Measurements from ENCODE around the gene YIPF2. TPM values are rescaled to one million over a fixed set of nuclear protein-coding genes. Genes with fewer than 3 reads are reported as not detected.

The YIPF2 gene
- total and polyA plus RNA-seq, 3 donors from 2014 or later, result 95.3 to 143 (median 106) TPM

DNA sequence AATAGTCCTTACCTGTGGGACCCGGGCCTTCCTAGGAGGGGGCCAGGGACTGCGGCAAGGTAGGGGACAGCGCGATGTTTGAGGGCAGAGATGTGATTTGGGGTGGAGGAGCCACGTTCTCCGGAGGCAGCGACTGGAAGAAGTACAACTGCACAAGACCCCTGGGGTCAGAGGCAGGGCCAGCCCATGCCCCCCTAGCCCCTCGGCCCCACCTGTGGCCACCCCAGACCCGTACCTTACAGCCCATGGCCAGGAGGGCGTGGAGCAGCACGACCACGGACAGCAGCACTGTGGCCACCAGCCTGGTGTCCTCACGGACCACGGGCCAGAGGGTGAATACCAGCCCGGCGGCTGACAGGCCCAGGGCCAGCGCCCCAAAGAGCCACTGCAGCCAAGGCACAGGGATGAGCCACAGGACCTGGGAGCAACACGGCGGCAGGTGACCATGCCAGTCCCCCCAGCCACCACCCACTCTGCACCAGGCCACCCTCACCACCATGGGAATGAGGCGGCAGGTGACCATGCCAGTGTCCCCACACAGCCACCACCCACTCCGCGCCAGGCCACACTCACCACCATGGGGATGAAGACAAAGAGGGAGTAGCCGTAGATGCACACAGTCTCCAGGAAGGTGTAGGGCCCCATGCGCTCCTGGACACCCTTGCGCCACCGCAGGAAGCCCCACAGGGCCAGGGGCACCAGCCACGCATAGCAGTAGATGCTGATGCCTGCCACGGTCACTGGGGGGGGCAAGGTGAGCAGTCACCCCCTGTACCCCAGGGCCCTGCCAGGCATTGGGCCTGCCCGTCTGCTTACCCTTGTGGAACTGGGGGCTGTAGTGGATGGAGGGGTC lies 5.0 kb downstream of the YIPF2 start:
- no peak for DNase-seq
- no peak overlapping the region for H3K27ac ChIP-seq
- H3K27me3 ChIP-seq, result no peaks in the 10 kb centered on the region
- WGBS, 2 donors, result 89 to 94% methylated on average over 15 to 28 of the region's 29 CpGs
- H3K9me3 ChIP-seq, result no peaks in the 10 kb centered on the region
- intact Hi-C loops (cut with DNase I; ENCODE audit: low total_unique reads), result loop anchor here (10.0 kb wide), 1 partner anchor 49 kb away; the partner anchor contains the start of gene CARM1
- TF ChIP-seq, protein P1, sequence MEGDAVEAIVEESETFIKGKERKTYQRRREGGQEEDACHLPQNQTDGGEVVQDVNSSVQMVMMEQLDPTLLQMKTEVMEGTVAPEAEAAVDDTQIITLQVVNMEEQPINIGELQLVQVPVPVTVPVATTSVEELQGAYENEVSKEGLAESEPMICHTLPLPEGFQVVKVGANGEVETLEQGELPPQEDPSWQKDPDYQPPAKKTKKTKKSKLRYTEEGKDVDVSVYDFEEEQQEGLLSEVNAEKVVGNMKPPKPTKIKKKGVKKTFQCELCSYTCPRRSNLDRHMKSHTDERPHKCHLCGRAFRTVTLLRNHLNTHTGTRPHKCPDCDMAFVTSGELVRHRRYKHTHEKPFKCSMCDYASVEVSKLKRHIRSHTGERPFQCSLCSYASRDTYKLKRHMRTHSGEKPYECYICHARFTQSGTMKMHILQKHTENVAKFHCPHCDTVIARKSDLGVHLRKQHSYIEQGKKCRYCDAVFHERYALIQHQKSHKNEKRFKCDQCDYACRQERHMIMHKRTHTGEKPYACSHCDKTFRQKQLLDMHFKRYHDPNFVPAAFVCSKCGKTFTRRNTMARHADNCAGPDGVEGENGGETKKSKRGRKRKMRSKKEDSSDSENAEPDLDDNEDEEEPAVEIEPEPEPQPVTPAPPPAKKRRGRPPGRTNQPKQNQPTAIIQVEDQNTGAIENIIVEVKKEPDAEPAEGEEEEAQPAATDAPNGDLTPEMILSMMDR (IDR thresholded peaks at IDR 0.05), result no peak
- TF ChIP-seq POLR2A (IDR thresholded peaks at IDR 0.05), result no peak
- H3K36me3 ChIP-seq (ENCODE audit: low read depth, missing control alignments), result no peaks in the 10 kb centered on the region
- no peak overlapping the region for H3K4me3 ChIP-seq
- H3K4me1 ChIP-seq, result peaks cover 10% of the 10 kb centered on the region

DNA sequence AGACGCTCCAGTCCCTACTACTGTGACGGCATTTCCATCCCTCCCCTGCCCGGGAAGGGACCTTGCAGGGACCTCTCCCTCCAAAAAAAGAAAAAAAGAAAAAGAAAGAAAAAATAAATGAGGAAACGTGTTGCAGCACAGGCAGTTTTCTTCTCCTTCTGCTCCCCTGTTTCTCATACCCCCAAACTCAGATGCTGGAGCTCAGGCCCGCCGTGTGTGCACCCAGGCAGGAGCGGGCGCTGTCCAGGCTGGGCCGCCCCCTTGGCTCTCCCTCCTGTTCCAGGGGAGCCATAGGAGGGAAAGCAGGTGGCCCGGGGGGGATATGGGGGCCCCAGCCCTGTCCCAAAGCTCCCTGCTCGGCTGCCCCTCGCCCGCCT lies 5.8 kb downstream of the YIPF2 start:
- no peak overlapping the region for H3K27ac ChIP-seq
- H3K4me3 ChIP-seq, result no peak overlapping the region
- H3K27me3 ChIP-seq, result no peaks in the 10 kb centered on the region
- H3K36me3 ChIP-seq (ENCODE audit: low read depth, missing control alignments), result no peaks in the 10 kb centered on the region
- intact Hi-C loops (cut with DNase I; ENCODE audit: low total_unique reads), result loop anchor here (10.0 kb wide), 1 partner anchor 48 kb away; the partner anchor contains the start of gene CARM1
- peaks cover 6% of the 10 kb centered on the region for H3K4me1 ChIP-seq
- WGBS, 2 donors, result 79 to 85% methylated on average over 13 of the region's 13 CpGs
- H3K9me3 ChIP-seq, result no peaks in the 10 kb centered on the region
- no peak for DNase-seq
- TF ChIP-seq, protein P1 (IDR thresholded peaks at IDR 0.05), result no peak
- TF ChIP-seq POLR2A (IDR thresholded peaks at IDR 0.05), result no peak

DNA sequence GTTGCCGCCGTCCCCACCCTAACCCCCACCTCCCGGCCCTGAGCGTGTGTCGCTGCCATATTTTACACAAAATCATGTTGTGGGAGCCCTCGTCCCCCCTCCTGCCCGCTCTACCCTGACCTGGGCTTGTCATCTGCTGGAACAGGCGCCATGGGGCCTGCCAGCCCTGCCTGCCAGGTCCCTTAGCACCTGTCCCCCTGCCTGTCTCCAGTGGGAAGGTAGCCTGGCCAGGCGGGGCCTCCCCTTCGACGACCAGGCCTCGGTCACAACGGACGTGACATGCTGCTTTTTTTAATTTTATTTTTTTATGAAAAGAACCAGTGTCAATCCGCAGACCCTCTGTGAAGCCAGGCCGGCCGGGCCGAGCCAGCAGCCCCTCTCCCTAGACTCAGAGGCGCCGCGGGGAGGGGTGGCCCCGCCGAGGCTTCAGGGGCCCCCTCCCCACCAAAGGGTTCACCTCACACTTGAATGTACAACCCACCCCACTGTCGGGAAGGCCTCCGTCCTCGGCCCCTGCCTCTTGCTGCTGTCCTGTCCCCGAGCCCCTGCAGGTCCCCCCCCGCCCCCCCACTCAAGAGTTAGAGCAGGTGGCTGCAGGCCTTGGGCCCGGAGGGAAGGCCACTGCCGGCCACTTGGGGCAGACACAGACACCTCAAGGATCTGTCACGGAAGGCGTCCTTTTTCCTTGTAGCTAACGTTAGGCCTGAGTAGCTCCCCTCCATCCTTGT lies 6.4 kb downstream of the YIPF2 start:
- peaks cover under 1% of the 10 kb centered on the region for H3K4me1 ChIP-seq
- no peak overlapping the region for H3K27ac ChIP-seq
- no peak for DNase-seq
- H3K4me3 ChIP-seq, result no peak overlapping the region
- no peaks in the 10 kb centered on the region for H3K9me3 ChIP-seq
- intact Hi-C loops (cut with DNase I; ENCODE audit: low total_unique reads), result loop anchor here (10.0 kb wide), 1 partner anchor 47 kb away; the partner anchor contains the start of gene CARM1
- H3K27me3 ChIP-seq, result no peaks in the 10 kb centered on the region
- no peaks in the 10 kb centered on the region for H3K36me3 ChIP-seq (ENCODE audit: low read depth, missing control alignments)
- WGBS, 2 donors, result 80 to 82% methylated on average over 29 to 33 of the region's 33 CpGs
- TF ChIP-seq, protein P1 (IDR thresholded peaks at IDR 0.05), result no peak
- TF ChIP-seq POLR2A (IDR thresholded peaks at IDR 0.05), result no peak

DNA sequence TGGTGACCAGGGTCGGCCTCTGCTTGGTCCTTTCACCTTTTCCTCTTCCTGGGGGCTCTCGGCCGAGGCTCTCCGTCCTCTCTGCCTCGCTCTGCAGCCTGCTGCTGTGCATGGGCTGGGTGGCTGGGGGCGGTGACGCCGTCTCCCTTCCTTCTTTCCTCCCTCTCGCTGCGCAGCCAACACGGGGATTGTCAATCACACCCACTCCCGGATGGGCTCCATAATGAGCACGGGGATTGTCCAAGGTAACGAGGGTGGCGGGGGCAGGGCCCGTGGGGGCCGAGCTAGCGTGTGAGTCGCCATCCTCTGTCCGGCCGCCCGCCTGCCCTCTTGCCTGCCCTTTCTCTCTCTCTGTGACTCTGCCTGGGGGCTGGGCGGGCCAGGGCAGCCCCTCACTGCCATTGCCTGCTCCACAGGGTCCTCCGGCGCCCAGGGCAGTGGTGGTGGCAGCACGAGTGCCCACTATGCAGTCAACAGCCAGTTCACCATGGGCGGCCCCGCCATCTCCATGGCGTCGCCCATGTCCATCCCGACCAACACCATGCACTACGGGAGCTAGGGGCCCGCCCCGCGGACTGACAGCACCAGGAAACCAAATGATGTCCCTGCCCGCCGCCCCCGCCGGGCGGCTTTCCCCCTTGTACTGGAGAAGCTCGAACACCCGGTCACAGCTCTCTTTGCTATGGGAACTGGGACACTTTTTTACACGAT lies 7.1 kb downstream of the YIPF2 start:
- intact Hi-C loops (cut with DNase I; ENCODE audit: low total_unique reads), result loop anchor here (10.0 kb wide), 1 partner anchor 47 kb away; the partner anchor contains the start of gene CARM1
- H3K9me3 ChIP-seq, result no peaks in the 10 kb centered on the region
- H3K27me3 ChIP-seq, result no peaks in the 10 kb centered on the region
- no peaks in the 10 kb centered on the region for H3K36me3 ChIP-seq (ENCODE audit: low read depth, missing control alignments)
- DNase-seq, result no peak
- TF ChIP-seq POLR2A (IDR thresholded peaks at IDR 0.05), result no peak
- TF ChIP-seq, protein P1 (IDR thresholded peaks at IDR 0.05), result no peak
- H3K4me3 ChIP-seq, result no peak overlapping the region
- H3K27ac ChIP-seq, result no peak overlapping the region
- 90 to 92% methylated on average over 40 to 43 of the region's 43 CpGs for WGBS, 2 donors
- no peaks in the 10 kb centered on the region for H3K4me1 ChIP-seq

All from testis (tissue), 3 donors.